Adipocyte (in vitro differentiated cells): ENCODE measurements around the gene OBI1.

Experiments
- DNase-seq: peaks from one replicate; pipeline ENCODE4 v3.0.0-alpha.2; 2015; ENCODE audit warnings: low read depth
- H3K27me3 ChIP-seq: replicated peaks from 2 replicates; pipeline ENCODE4 v1.7.0; 2013; ENCODE audit warnings: mild to moderate bottlenecking, low read length, moderate library complexity; ENCODE audit not compliant: control insufficient read depth, insufficient read depth
- H3K36me3 ChIP-seq: 2 replicates; pipeline ENCODE4 v1.7.0; 2013; ENCODE audit warnings: low read length, mild to moderate bottlenecking, moderate library complexity; ENCODE audit not compliant: control insufficient read depth, insufficient read depth, severe bottlenecking
- H3K4me1 ChIP-seq: 2 replicates; pipeline ENCODE4 v1.7.0; 2013; ENCODE audit warnings: mild to moderate bottlenecking, low read length, moderate library complexity; ENCODE audit not compliant: control insufficient read depth, insufficient read depth
- H3K4me3 ChIP-seq: 2 replicates; pipeline ENCODE4 v1.7.0; 2013; ENCODE audit warnings: mild to moderate bottlenecking, low read length, moderate library complexity
- H3K9ac ChIP-seq: 2 replicates; pipeline ENCODE4 v1.7.0; 2013; ENCODE audit warnings: mild to moderate bottlenecking, low read length, moderate library complexity
- H3K9me3 ChIP-seq: 2 replicates; pipeline ENCODE4 v1.7.0; 2013; ENCODE audit warnings: mild to moderate bottlenecking, low read length, moderate library complexity; ENCODE audit not compliant: control insufficient read depth

Gene OBI1, protein sequence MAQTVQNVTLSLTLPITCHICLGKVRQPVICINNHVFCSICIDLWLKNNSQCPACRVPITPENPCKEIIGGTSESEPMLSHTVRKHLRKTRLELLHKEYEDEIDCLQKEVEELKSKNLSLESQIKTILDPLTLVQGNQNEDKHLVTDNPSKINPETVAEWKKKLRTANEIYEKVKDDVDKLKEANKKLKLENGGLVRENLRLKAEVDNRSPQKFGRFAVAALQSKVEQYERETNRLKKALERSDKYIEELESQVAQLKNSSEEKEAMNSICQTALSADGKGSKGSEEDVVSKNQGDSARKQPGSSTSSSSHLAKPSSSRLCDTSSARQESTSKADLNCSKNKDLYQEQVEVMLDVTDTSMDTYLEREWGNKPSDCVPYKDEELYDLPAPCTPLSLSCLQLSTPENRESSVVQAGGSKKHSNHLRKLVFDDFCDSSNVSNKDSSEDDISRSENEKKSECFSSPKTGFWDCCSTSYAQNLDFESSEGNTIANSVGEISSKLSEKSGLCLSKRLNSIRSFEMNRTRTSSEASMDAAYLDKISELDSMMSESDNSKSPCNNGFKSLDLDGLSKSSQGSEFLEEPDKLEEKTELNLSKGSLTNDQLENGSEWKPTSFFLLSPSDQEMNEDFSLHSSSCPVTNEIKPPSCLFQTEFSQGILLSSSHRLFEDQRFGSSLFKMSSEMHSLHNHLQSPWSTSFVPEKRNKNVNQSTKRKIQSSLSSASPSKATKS

DNA sequence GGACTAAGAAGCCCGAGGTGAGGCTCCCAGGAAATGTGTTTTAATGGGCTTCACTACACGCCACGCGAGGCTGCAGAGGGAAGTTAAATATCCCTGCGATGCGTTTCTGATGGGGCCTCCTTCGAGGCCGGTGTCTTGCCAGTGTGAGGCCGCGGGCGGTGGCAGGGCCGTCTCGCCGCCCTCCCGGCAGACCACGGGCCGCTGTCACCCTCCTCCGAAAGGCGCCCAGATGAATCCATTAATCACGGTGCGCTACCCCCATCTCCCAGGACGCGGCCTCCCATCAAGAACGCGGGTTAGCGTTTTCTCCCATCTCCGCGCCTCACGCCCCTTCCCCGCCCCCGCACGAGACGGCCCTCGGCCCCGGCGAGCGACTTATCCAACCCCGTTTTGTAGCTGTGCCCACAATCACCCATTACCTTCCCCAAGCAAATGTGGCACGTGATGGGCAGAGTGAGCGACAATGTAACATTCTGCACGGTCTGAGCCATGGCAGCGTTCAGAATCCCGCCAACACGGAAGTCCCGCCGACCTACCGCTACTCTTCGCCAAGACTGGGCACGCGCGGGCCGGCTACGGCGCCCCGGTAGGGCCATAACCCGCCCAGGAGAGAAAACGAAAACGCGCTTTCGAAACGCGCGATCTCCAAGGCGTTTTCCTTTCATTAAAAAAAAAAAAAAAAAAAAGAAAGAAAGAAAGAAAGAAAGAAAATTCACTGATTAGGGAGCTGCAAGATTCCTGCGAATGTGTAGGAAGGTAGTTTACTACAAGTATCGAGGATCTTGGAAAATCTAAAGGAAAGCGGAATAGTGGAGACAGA lies at the start of gene OBI1:
Gene OBI1, minus strand, starts transcription at position 526 of the 820 bp plus-strand sequence. Its CDS starts 35 bp downstream, at position 491.
- peaks cover 11% of the 10 kb centered on the region for H3K4me1 ChIP-seq
- peak within 1 kb of the TSS; percentile 89 for H3K9ac ChIP-seq
- no peaks in the 10 kb centered on the region for H3K27me3 ChIP-seq
- DNase-seq, result peak; percentile 96
- H3K4me3 ChIP-seq, result peak within 1 kb of the TSS; percentile 96
- H3K36me3 ChIP-seq, result no peaks in the 10 kb centered on the region
- H3K9me3 ChIP-seq, result no peaks in the 10 kb centered on the region

DNA sequence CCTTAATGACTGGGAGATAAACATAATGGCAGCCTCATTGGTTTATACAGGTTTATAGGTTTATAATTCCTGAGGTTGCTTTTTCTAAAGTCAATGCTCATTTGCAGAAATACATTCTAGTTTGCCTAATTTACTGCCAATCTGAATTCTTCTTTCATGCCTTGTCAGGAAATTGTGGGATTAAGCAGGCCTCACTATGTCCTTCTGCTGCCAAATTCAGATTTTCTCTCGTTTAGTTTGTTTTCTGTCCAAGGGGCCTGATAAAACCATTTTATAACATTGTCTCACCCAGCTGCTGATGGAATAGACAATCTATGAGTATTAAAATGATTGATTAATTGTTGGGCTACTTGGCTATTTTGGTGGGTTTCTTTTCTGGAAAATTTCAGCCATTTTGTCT lies 42.4 kb upstream of the OBI1 start:
- DNase-seq, result no peak
- H3K9ac ChIP-seq, result no peak overlapping the region
- H3K4me3 ChIP-seq, result no peak overlapping the region
- H3K27me3 ChIP-seq, result no peaks in the 10 kb centered on the region
- no peaks in the 10 kb centered on the region for H3K4me1 ChIP-seq
- no peaks in the 10 kb centered on the region for H3K9me3 ChIP-seq
- H3K36me3 ChIP-seq, result no peaks in the 10 kb centered on the region

DNA sequence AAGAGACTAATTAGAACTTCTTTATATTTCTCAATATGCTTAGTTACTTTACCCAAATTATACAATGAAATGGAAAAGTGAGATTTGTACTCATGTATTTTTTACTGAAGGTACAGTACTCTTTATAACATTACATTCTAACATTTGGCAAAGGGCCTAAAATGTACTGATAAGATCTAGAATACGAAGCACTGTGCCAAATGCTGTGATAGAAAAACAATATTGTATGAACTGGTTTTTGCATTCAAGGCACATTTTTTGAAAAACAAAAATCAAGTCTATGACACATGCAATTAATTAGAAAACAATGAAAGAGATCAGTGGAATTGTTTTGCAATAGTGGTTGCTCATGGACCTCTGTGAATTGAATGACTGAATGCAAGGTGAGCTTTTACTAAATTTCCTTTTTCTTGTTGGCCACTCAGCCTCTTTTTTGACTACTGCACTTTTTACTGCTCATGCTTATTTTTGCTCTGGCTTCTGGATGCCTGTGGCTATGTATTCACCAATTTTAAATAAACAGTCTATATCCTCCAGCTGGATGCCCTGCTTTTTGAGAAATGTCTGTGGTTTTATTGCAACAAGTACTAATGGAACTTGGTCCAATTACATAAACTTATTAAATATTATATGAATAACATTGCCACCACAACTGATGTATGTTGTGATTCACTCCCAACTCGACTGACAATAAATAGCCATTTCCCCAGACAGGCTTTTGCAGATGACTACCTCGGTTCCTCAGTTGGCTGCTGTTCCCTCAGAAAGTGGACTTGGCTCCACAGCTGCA lies 41.4 kb upstream of the OBI1 start:
- H3K4me3 ChIP-seq, result no peak overlapping the region
- H3K9me3 ChIP-seq, result no peaks in the 10 kb centered on the region
- H3K9ac ChIP-seq, result no peak overlapping the region
- no peaks in the 10 kb centered on the region for H3K4me1 ChIP-seq
- peak; percentile 1 for DNase-seq
- H3K27me3 ChIP-seq, result peaks cover 3% of the 10 kb centered on the region
- no peaks in the 10 kb centered on the region for H3K36me3 ChIP-seq

DNA sequence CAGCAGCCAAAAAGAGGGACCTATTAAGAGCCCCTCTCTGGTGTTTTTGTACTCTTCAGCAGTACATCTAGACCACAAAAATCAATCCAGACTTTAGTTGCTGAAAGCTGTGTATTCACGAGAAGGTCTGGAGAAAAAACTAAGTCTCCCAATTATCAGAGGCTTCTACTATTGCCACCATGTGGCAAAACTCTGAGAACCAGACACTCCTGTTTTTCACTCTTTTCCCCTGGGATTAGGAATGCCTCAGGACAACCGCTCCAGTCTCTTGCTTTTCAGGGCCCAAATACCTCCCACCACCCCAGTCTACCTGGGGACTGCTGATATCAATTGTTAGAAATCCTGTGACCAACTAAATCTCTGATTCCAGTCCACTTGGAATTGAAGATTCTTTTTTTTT lies 30.1 kb upstream of the OBI1 start:
- H3K9ac ChIP-seq, result no peak overlapping the region
- H3K9me3 ChIP-seq, result no peaks in the 10 kb centered on the region
- no peaks in the 10 kb centered on the region for H3K4me1 ChIP-seq
- no peak overlapping the region for H3K4me3 ChIP-seq
- peak; percentile 20 for DNase-seq
- H3K36me3 ChIP-seq, result no peaks in the 10 kb centered on the region
- peaks cover 16% of the 10 kb centered on the region for H3K27me3 ChIP-seq

DNA sequence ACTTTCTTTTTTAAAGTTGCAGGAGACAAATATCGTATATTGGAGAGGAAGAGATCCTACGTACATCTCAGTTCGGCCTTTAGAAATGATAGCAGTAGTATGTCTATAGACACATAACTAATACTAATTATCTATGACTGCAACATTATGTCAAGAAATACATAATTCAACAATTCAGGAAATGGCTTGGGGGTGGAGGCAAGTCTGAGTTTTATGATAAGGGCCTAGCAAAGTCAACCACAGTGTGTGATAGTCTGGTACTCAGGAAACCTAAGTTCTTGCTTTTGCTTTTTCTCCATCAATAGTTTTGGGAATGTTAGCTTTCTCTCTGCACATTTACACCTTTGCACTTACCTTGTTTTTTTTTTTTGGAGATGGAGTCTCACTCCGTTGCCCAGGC lies 27.5 kb upstream of the OBI1 start:
- Histone ChIP-seq H3K36me3 (no peaks in the 10 kb centered on the region), H3K9ac (no peak overlapping the region), H3K27me3 (peaks cover 13% of the 10 kb centered on the region), H3K4me1 (no peaks in the 10 kb centered on the region), H3K4me3 (no peak overlapping the region), H3K9me3 (no peaks in the 10 kb centered on the region)
- DNase-seq, result no peak

DNA sequence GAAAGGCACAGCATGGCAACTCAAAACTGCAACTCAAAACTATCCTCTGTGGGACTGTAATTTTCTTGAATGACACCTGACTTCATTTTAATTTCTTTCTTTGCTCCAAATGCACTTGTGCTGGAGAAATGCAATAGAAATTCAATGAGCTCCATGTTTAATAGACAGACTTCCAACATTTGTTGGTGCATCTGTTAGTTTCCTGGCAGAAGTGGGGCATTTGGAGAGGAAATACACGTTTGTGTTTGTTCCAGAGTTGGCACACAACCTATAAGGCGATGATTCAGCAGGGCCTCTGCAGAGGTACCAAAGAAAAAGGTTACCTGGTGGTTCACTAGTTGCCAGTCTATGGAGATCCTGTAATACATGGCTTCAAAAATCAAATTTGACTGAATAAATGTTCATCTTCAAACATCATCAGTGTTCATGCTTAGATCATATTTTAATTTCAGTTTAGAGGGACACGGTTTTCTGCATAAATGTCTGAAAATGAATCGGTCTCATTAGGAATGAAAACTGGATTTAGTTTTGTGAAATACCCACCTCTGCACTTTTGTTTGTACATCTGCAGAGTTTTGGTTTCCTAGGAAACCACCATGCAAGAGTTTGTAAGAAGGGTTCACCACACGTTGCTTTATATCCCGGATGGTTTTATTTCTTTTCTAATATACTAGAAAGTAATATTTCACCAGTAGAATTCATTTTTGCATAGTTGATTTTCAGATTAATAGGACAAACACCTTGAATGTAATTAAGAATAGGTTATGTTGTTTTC lies 21.8 kb upstream of the OBI1 start:
- H3K9me3 ChIP-seq, result no peaks in the 10 kb centered on the region
- H3K27me3 ChIP-seq, result peaks cover 8% of the 10 kb centered on the region
- H3K36me3 ChIP-seq, result no peaks in the 10 kb centered on the region
- no peak overlapping the region for H3K4me3 ChIP-seq
- no peaks in the 10 kb centered on the region for H3K4me1 ChIP-seq
- no peak overlapping the region for H3K9ac ChIP-seq
- no peak for DNase-seq

DNA sequence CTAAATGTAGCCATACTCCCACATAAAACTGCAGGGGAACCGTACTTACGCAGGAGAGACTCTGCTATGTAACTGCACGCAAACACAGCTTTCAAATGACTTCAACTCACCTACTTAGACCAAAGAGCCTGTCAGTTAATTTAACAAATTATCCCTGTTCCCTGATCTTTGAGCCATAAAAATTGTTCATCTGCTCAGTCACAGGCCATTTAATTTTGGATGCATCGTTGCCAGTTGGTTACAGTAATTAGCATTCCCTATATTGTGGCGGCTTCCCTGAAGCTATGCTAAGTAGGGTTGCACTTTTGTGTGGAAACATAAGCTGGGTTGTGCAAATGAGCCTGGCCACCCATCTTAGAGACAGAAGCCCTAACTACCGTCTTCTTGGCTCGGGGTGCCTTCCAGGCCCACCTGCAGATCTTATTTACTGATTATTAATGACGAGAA lies 21.2 kb upstream of the OBI1 start:
- H3K4me1 ChIP-seq, result no peaks in the 10 kb centered on the region
- H3K4me3 ChIP-seq, result no peak overlapping the region
- peaks cover 8% of the 10 kb centered on the region for H3K27me3 ChIP-seq
- no peaks in the 10 kb centered on the region for H3K9me3 ChIP-seq
- DNase-seq, result no peak
- H3K9ac ChIP-seq, result no peak overlapping the region
- no peaks in the 10 kb centered on the region for H3K36me3 ChIP-seq

DNA sequence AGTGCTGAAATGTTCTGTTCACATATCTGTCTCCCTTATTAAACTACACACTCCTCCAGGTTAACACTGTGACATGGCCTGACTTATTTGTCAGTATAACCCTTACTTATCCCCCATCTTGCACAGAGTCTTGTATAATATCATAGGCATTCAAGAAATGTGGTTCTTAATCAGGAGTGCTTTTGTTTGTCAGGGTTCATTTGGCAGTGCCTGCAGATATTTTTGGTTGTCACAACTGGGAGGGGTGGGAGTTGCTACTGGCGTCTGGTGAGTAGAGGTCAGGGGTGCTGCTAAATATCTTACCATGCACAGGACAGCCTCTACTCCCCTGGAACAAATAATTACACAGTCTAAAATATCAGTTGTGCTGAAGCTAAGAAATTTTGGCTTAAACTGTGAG lies 20.4 kb upstream of the OBI1 start:
- H3K27me3 ChIP-seq, result peaks cover 8% of the 10 kb centered on the region
- no peak overlapping the region for H3K9ac ChIP-seq
- no peak overlapping the region for H3K4me3 ChIP-seq
- H3K36me3 ChIP-seq, result no peaks in the 10 kb centered on the region
- no peak for DNase-seq
- no peaks in the 10 kb centered on the region for H3K4me1 ChIP-seq
- no peaks in the 10 kb centered on the region for H3K9me3 ChIP-seq

DNA sequence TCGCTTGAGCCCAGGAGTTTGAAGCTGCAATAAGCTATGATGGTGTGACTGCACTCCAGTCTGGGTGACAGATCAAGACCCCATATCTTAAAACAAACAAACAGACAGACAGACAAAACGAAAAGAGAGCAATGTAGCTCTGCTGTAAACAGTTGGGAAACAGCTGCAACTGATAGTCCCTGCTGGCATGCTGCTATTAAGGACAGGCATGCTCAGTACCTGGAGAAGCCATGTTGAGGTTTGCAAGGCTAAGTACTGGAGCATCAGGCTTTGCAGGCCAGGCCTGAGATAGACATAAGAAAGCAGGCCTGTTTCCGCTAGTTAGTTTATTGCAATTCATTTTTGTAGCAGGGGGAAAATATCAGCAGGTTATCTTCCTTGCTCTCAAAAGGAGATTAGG lies 16.2 kb upstream of the OBI1 start:
- Histone ChIP-seq H3K36me3 (no peaks in the 10 kb centered on the region), H3K9me3 (no peaks in the 10 kb centered on the region), H3K9ac (no peak overlapping the region), H3K4me1 (no peaks in the 10 kb centered on the region), H3K27me3 (peaks cover 21% of the 10 kb centered on the region), H3K4me3 (no peak overlapping the region)
- DNase-seq, result no peak

DNA sequence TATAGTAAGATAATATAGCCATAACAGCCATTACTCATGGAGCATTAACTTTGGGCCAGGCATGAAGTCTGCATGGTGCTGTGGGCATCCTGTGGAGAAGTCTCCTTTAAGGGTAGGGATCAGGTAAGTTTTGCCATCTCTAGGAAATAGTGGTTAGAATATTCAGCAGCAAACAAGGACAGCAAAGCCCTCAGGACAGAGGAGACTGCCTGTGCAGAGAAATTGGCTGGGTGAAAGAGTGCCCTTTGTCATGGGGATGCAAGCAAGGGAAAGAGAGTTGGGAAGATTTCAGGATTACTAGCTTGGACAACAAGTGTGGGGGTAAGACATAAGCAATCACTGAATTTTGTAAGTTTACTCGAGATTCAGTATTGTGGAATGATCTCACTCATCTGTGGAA lies 15.7 kb upstream of the OBI1 start:
- Histone ChIP-seq H3K9ac (no peak overlapping the region), H3K9me3 (no peaks in the 10 kb centered on the region), H3K4me1 (no peaks in the 10 kb centered on the region), H3K27me3 (peaks cover 21% of the 10 kb centered on the region), H3K36me3 (no peaks in the 10 kb centered on the region), H3K4me3 (no peak overlapping the region)
- no peak for DNase-seq
